Endothelial cell of umbilical vein (primary cell): ENCODE measurements around the gene SMIM10.

Experiments
- CTCF ChIP-seq, 2 donors: IDR thresholded peaks; 1 replicate in 1 of 2; 2 replicates in 1 of 2; pipeline ENCODE4 v1.5.1; 2011; ENCODE audit warnings: low read length in 2 of 2, mild to moderate bottlenecking in 2 of 2, moderate library complexity in 2 of 2, control low read depth in 1 of 2, inconsistent platforms in 1 of 2, low read depth in 1 of 2; ENCODE audit not compliant: insufficient read depth in 1 of 2; ENCODE audit errors: extremely low read depth in 1 of 2
- POLR2AphosphoS5 ChIP-seq: IDR thresholded peaks from 2 replicates; pipeline ENCODE4 v1.6.1; 2012; ENCODE audit warnings: low read depth, mild to moderate bottlenecking, control low read depth, low read length, moderate library complexity; ENCODE audit not compliant: insufficient read depth

GRCh38 chrX:134997646-134998045, 6.9 kb downstream of the SMIM10 start:
- TF ChIP-seq CTCF (IDR thresholded peaks at IDR 0.05; ENCODE audit: extremely low read depth in 1 of 2, insufficient read depth in 1 of 2, low read depth in 1 of 2, low read length in 2 of 2) (no peak), POLR2AphosphoS5 (no peak)
